Measurements from ENCODE around the gene GUK1. TPM values are rescaled to one million over a fixed set of nuclear protein-coding genes. Genes with fewer than 3 reads are reported as not detected.

Gene GUK1
- total RNA-seq, 1 experiment from 2014 or later = 111 TPM

DNA sequence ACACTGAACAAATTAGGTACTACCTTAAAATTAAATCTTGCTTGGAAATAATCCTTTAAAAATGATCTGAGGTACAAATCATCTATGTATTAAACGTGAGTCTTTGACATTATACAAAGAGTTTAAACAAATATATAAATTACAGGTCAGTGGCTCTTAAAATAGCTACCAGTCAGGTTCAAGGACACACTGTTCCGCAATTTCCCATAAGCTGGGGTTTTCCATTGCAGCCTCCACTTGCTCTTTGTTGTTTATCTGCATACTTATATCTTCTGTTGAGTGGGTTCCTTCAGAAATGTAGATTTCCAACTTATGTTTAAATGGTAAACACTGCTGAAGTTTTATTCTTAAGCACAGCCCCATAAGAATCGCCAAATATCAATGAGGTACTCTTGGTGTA lies 25.3 kb upstream of the GUK1 start:
- peaks cover 32% of the 10 kb centered on the region for H3K9me3 Mint-ChIP-seq
- ChIA-PET POLR2A (no interaction called here), CTCF (interaction anchor here (0.6 kb wide), 1 partner anchor 16 kb away, joined by 4 read pairs; no protein-coding TSS in a partner anchor)
- no peak for DNase-seq (ENCODE audit: low spot score)
- peaks cover 17% of the 10 kb centered on the region for H3K36me3 Mint-ChIP-seq
- no peak overlapping the region for H3K4me3 Mint-ChIP-seq
- no peak for ATAC-seq
- H3K4me1 Mint-ChIP-seq = no peaks in the 10 kb centered on the region
- H3K27me3 Mint-ChIP-seq (ENCODE audit: low read depth) = peaks cover 30% of the 10 kb centered on the region
- no peak overlapping the region for H3K27ac Mint-ChIP-seq
- TF ChIP-seq, protein P1, sequence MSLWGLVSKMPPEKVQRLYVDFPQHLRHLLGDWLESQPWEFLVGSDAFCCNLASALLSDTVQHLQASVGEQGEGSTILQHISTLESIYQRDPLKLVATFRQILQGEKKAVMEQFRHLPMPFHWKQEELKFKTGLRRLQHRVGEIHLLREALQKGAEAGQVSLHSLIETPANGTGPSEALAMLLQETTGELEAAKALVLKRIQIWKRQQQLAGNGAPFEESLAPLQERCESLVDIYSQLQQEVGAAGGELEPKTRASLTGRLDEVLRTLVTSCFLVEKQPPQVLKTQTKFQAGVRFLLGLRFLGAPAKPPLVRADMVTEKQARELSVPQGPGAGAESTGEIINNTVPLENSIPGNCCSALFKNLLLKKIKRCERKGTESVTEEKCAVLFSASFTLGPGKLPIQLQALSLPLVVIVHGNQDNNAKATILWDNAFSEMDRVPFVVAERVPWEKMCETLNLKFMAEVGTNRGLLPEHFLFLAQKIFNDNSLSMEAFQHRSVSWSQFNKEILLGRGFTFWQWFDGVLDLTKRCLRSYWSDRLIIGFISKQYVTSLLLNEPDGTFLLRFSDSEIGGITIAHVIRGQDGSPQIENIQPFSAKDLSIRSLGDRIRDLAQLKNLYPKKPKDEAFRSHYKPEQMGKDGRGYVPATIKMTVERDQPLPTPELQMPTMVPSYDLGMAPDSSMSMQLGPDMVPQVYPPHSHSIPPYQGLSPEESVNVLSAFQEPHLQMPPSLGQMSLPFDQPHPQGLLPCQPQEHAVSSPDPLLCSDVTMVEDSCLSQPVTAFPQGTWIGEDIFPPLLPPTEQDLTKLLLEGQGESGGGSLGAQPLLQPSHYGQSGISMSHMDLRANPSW (CRISPR knock-in tag; conservative IDR thresholded peaks at IDR 0.05; ENCODE audit: low read depth) = no peak
- TF ChIP-seq, protein P2, sequence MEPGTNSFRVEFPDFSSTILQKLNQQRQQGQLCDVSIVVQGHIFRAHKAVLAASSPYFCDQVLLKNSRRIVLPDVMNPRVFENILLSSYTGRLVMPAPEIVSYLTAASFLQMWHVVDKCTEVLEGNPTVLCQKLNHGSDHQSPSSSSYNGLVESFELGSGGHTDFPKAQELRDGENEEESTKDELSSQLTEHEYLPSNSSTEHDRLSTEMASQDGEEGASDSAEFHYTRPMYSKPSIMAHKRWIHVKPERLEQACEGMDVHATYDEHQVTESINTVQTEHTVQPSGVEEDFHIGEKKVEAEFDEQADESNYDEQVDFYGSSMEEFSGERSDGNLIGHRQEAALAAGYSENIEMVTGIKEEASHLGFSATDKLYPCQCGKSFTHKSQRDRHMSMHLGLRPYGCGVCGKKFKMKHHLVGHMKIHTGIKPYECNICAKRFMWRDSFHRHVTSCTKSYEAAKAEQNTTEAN (CRISPR knock-in tag; IDR thresholded peaks at IDR 0.05) = no peak
- no peak for TF ChIP-seq SOX15 (CRISPR knock-in tag; IDR thresholded peaks at IDR 0.05)

DNA sequence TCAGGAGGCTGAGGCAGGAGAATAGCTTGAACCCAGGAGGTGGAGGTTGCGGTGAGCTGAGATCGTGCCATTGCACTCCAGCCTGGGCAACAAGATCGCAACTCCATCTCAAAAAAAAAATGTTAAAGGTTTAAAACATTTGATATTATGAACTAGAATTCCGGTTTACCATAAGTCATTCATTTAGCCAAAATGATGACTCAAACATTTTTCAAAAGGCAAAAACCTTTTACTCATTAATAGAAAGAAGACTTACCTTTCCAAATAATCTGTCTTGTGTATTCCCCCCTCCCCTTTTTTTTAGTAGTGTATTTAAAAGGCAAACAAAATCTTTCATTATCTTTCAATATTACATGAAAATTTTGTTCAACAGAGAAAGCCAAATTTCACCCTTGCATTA lies 22.7 kb upstream of the GUK1 start:
- CTCF ChIA-PET = no interaction called here
- POLR2A ChIA-PET = no interaction called here
- no peak for TF ChIP-seq ZNF121 (CRISPR knock-in tag; IDR thresholded peaks at IDR 0.05)
- TF ChIP-seq, protein P3, sequence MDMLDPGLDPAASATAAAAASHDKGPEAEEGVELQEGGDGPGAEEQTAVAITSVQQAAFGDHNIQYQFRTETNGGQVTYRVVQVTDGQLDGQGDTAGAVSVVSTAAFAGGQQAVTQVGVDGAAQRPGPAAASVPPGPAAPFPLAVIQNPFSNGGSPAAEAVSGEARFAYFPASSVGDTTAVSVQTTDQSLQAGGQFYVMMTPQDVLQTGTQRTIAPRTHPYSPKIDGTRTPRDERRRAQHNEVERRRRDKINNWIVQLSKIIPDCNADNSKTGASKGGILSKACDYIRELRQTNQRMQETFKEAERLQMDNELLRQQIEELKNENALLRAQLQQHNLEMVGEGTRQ (CRISPR knock-in tag; IDR thresholded peaks at IDR 0.05) = no peak
- TF ChIP-seq, protein P4, sequence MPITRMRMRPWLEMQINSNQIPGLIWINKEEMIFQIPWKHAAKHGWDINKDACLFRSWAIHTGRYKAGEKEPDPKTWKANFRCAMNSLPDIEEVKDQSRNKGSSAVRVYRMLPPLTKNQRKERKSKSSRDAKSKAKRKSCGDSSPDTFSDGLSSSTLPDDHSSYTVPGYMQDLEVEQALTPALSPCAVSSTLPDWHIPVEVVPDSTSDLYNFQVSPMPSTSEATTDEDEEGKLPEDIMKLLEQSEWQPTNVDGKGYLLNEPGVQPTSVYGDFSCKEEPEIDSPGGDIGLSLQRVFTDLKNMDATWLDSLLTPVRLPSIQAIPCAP (CRISPR knock-in tag; IDR thresholded peaks at IDR 0.05) = no peak
- TF ChIP-seq, protein P5, sequence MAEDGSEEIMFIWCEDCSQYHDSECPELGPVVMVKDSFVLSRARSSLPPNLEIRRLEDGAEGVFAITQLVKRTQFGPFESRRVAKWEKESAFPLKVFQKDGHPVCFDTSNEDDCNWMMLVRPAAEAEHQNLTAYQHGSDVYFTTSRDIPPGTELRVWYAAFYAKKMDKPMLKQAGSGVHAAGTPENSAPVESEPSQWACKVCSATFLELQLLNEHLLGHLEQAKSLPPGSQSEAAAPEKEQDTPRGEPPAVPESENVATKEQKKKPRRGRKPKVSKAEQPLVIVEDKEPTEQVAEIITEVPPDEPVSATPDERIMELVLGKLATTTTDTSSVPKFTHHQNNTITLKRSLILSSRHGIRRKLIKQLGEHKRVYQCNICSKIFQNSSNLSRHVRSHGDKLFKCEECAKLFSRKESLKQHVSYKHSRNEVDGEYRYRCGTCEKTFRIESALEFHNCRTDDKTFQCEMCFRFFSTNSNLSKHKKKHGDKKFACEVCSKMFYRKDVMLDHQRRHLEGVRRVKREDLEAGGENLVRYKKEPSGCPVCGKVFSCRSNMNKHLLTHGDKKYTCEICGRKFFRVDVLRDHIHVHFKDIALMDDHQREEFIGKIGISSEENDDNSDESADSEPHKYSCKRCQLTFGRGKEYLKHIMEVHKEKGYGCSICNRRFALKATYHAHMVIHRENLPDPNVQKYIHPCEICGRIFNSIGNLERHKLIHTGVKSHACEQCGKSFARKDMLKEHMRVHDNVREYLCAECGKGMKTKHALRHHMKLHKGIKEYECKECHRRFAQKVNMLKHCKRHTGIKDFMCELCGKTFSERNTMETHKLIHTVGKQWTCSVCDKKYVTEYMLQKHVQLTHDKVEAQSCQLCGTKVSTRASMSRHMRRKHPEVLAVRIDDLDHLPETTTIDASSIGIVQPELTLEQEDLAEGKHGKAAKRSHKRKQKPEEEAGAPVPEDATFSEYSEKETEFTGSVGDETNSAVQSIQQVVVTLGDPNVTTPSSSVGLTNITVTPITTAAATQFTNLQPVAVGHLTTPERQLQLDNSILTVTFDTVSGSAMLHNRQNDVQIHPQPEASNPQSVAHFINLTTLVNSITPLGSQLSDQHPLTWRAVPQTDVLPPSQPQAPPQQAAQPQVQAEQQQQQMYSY (CRISPR knock-in tag; IDR thresholded peaks at IDR 0.05) = no peak
- TF ChIP-seq, protein P6, sequence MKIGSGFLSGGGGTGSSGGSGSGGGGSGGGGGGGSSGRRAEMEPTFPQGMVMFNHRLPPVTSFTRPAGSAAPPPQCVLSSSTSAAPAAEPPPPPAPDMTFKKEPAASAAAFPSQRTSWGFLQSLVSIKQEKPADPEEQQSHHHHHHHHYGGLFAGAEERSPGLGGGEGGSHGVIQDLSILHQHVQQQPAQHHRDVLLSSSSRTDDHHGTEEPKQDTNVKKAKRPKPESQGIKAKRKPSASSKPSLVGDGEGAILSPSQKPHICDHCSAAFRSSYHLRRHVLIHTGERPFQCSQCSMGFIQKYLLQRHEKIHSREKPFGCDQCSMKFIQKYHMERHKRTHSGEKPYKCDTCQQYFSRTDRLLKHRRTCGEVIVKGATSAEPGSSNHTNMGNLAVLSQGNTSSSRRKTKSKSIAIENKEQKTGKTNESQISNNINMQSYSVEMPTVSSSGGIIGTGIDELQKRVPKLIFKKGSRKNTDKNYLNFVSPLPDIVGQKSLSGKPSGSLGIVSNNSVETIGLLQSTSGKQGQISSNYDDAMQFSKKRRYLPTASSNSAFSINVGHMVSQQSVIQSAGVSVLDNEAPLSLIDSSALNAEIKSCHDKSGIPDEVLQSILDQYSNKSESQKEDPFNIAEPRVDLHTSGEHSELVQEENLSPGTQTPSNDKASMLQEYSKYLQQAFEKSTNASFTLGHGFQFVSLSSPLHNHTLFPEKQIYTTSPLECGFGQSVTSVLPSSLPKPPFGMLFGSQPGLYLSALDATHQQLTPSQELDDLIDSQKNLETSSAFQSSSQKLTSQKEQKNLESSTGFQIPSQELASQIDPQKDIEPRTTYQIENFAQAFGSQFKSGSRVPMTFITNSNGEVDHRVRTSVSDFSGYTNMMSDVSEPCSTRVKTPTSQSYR (CRISPR knock-in tag; IDR thresholded peaks at IDR 0.05) = no peak
- TF ChIP-seq, protein P7, sequence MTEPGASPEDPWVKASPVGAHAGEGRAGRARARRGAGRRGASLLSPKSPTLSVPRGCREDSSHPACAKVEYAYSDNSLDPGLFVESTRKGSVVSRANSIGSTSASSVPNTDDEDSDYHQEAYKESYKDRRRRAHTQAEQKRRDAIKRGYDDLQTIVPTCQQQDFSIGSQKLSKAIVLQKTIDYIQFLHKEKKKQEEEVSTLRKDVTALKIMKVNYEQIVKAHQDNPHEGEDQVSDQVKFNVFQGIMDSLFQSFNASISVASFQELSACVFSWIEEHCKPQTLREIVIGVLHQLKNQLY (CRISPR knock-in tag; IDR thresholded peaks at IDR 0.05) = no peak
- TF ChIP-seq, protein P8, sequence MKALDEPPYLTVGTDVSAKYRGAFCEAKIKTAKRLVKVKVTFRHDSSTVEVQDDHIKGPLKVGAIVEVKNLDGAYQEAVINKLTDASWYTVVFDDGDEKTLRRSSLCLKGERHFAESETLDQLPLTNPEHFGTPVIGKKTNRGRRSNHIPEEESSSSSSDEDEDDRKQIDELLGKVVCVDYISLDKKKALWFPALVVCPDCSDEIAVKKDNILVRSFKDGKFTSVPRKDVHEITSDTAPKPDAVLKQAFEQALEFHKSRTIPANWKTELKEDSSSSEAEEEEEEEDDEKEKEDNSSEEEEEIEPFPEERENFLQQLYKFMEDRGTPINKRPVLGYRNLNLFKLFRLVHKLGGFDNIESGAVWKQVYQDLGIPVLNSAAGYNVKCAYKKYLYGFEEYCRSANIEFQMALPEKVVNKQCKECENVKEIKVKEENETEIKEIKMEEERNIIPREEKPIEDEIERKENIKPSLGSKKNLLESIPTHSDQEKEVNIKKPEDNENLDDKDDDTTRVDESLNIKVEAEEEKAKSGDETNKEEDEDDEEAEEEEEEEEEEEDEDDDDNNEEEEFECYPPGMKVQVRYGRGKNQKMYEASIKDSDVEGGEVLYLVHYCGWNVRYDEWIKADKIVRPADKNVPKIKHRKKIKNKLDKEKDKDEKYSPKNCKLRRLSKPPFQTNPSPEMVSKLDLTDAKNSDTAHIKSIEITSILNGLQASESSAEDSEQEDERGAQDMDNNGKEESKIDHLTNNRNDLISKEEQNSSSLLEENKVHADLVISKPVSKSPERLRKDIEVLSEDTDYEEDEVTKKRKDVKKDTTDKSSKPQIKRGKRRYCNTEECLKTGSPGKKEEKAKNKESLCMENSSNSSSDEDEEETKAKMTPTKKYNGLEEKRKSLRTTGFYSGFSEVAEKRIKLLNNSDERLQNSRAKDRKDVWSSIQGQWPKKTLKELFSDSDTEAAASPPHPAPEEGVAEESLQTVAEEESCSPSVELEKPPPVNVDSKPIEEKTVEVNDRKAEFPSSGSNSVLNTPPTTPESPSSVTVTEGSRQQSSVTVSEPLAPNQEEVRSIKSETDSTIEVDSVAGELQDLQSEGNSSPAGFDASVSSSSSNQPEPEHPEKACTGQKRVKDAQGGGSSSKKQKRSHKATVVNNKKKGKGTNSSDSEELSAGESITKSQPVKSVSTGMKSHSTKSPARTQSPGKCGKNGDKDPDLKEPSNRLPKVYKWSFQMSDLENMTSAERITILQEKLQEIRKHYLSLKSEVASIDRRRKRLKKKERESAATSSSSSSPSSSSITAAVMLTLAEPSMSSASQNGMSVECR (CRISPR knock-in tag; IDR thresholded peaks at IDR 0.05; ENCODE audit: borderline replicate concordance) = no peak
- TF ChIP-seq, protein P9, sequence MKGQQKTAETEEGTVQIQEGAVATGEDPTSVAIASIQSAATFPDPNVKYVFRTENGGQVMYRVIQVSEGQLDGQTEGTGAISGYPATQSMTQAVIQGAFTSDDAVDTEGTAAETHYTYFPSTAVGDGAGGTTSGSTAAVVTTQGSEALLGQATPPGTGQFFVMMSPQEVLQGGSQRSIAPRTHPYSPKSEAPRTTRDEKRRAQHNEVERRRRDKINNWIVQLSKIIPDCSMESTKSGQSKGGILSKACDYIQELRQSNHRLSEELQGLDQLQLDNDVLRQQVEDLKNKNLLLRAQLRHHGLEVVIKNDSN (CRISPR knock-in tag; IDR thresholded peaks at IDR 0.05) = no peak
- TF ChIP-seq EMX1 (CRISPR knock-in tag; IDR thresholded peaks at IDR 0.05) = no peak
- TF ChIP-seq, protein P10, sequence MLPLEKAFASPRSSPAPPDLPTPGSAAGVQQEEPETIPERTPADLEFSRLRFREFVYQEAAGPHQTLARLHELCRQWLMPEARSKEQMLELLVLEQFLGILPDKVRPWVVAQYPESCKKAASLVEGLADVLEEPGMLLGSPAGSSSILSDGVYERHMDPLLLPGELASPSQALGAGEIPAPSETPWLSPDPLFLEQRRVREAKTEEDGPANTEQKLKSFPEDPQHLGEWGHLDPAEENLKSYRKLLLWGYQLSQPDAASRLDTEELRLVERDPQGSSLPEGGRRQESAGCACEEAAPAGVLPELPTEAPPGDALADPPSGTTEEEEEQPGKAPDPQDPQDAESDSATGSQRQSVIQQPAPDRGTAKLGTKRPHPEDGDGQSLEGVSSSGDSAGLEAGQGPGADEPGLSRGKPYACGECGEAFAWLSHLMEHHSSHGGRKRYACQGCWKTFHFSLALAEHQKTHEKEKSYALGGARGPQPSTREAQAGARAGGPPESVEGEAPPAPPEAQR (CRISPR knock-in tag; IDR thresholded peaks at IDR 0.05) = no peak
- no peak for TF ChIP-seq FOXP1 (CRISPR knock-in tag; IDR thresholded peaks at IDR 0.05; ENCODE audit: borderline replicate concordance)

More for the DNA sequence above, 22.7 kb upstream of the GUK1 start:
- Mint-ChIP-seq H3K9me3 (peaks cover 48% of the 10 kb centered on the region), H3K27ac (no peak overlapping the region), H3K27me3 (ENCODE audit: low read depth) (peaks cover 36% of the 10 kb centered on the region), H3K36me3 (peaks cover 20% of the 10 kb centered on the region), H3K4me3 (no peak overlapping the region), H3K4me1 (no peaks in the 10 kb centered on the region)
- DNase-seq (ENCODE audit: low spot score) (no peak), ATAC-seq (no peak)
